SH-SY5Y (cell line): ENCODE measurements around the gene TIMMDC1.

ENCODE experiments used
- GATA2 ChIP-seq: IDR thresholded peaks from 2 replicates; pipeline ENCODE4 v1.6.1; 2011; ENCODE audit warnings: mild to moderate bottlenecking, low read depth, low read length
- GATA3 ChIP-seq: IDR thresholded peaks from 2 replicates; pipeline ENCODE4 v1.6.1; 2011; ENCODE audit warnings: low read depth, mild to moderate bottlenecking, low read length, moderate library complexity

Gene TIMMDC1

GRCh38 chr3:119534296-119534695 is 35.9 kb downstream of the TIMMDC1 start:
- no peak for TF ChIP-seq GATA2
- no peak for TF ChIP-seq GATA3

GRCh38 chr3:119536757-119537156 is 38.4 kb downstream of the TIMMDC1 start:
- TF ChIP-seq GATA3 (no peak), GATA2 (no peak)

- TF ChIP-seq GATA2 (no peak), GATA3 (no peak)
Observed at GRCh38 chr3:119538772-119539171, 40.4 kb downstream of the TIMMDC1 start.

GRCh38 chr3:119541547-119541946 is 43.2 kb downstream of the TIMMDC1 start:
- TF ChIP-seq GATA2, result no peak
- TF ChIP-seq GATA3, result no peak

- TF ChIP-seq GATA3, result no peak
- no peak for TF ChIP-seq GATA2
Observed at GRCh38 chr3:119542168-119542767, 43.9 kb downstream of the TIMMDC1 start.

- TF ChIP-seq GATA2, result no peak
- no peak for TF ChIP-seq GATA3
Observed at GRCh38 chr3:119543147-119543546, 44.8 kb downstream of the TIMMDC1 start.

GRCh38 chr3:119547227-119547626 is 48.9 kb downstream of the TIMMDC1 start:
- no peak for TF ChIP-seq GATA2
- no peak for TF ChIP-seq GATA3

GRCh38 chr3:119548341-119548740 is 50.0 kb downstream of the TIMMDC1 start:
- TF ChIP-seq GATA3, result no peak

GRCh38 chr3:119550192-119550910 is 52.0 kb downstream of the TIMMDC1 start:
- TF ChIP-seq GATA3 (no peak), GATA2 (no peak)

- TF ChIP-seq GATA3 (peak; percentile 93), GATA2 (peak; percentile 86)
Observed at GRCh38 chr3:119551598-119551997, 53.3 kb downstream of the TIMMDC1 start.

- TF ChIP-seq GATA2 (no peak), GATA3 (no peak)
Observed at GRCh38 chr3:119553823-119554415, 55.6 kb downstream of the TIMMDC1 start.

GRCh38 chr3:119555309-119555735 is 57.0 kb downstream of the TIMMDC1 start:
- no peak for TF ChIP-seq GATA2
- TF ChIP-seq GATA3, result no peak

GRCh38 chr3:119555929-119556328 is 57.6 kb downstream of the TIMMDC1 start:
- TF ChIP-seq GATA3 (no peak), GATA2 (no peak)

- TF ChIP-seq GATA2 (no peak), GATA3 (no peak)
Observed at GRCh38 chr3:119557192-119557876, 59.0 kb downstream of the TIMMDC1 start.
